ENCODE results near the gene SMARCB1. TPM values are rescaled to one million over a fixed set of nuclear protein-coding genes. Genes with fewer than 3 reads are reported as not detected.
A peak's percentile ranks its signal among the peaks of the same experiment; 100 is the strongest.

The SMARCB1 gene
- total and polyA plus RNA-seq, 2 of the 4 experiments (the other 2 are of a cell fraction), result 110 to 159 TPM

DNA sequence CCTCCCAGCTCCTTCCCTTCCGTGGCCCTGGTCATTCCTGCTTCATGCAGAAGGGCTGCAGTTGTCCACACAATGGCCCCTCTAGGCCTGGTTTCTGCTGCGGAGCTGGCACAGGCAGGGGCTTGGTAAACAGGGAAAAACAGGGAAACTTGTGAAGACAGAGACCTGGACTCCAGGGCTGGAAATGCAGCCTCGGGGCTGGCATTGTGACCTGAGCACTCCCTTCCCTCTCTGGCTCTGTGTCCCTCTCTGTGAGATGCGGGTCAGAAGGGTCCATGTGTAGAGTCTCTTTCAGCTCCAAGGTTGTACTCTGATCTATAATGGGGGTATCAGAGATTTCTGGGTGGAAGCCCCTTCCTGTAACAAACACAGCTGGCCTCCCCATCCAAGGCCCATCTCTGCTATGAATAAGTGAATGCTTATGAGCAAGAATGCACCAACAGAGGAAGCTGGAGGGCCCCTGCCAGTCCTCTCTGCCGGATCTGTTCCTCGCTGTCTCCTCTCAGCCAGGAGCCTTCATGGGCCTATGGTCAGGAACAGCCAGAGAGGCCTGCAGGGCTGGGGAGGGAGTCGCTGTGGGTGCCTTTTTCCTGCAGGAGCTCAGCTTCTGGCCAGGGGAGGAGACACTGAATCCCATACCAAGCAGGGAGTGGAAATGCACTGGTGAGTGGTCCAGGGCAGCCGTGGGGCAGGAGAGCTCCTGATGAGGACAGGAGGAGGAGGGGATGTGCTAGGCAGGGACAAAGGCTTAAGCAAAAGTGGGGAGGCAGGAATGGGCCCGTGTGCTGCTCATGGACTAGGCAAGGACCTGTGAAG is 58.7 kb downstream of the SMARCB1 start:
- Histone ChIP-seq H3K4me1 (ENCODE audit: control insufficient read depth, insufficient read depth, low read length) (peaks cover 19% of the 10 kb centered on the region), H3K4me3 (ENCODE audit: insufficient read depth, low read depth, low read length) (no peak overlapping the region), H2AFZ (replicated peaks; ENCODE audit: low read length, poor library complexity) (peak overlapping the region; percentile 72), H4K20me1 (ENCODE audit: insufficient read depth, low read length) (no peaks in the 10 kb centered on the region), H2BK20ac (ENCODE audit: low read depth, low read length) (peak overlapping the region; percentile 44; the same call in 1 of the 2 replicates), H2BK120ac (ENCODE audit: low read depth, low read length) (peak overlapping the region; percentile 59; the same call in 1 of the 2 replicates), H2BK15ac (ENCODE audit: low read depth, low read length) (peak overlapping the region; percentile 64; the same call in 1 of the 3 replicates), H3K27ac (ENCODE audit: insufficient read depth, low read length) (no peak overlapping the region), H3K36me3 (ENCODE audit: control insufficient read depth, insufficient read depth, low read length) (no peaks in the 10 kb centered on the region), H2AK9ac (replicated peaks; ENCODE audit: low read depth, low read length, poor library complexity) (peak overlapping the region; percentile 80), H2AK5ac (ENCODE audit: low read depth, low read length) (peak overlapping the region; percentile 60; the same call in 1 of the 2 replicates), H4K5ac (ENCODE audit: low read depth, low read length) (no peak overlapping the region), H3K9me3 (ENCODE audit: control insufficient read depth, insufficient read depth, low read length) (no peaks in the 10 kb centered on the region), H3K4ac (ENCODE audit: low read depth, low read length) (peak overlapping the region; percentile 78), H3K79me1 (ENCODE audit: low read depth in 1 of 2, low read length in 2 of 2) (no peaks in the 10 kb centered on the region), H3K9me1 (ENCODE audit: insufficient read depth, low read length) (no peaks in the 10 kb centered on the region), H3K14ac (replicated peaks; ENCODE audit: low read depth, low read length) (peak overlapping the region; percentile 48; the same call in 1 of the 2 replicates), H3K4me2 (ENCODE audit: low read depth, low read length) (no peak overlapping the region), H3K23ac (ENCODE audit: low read depth, low read length) (peak overlapping the region; percentile 28; the same call in 1 of the 2 replicates), H2BK5ac (ENCODE audit: low read depth, low read length, poor library complexity, severe bottlenecking) (no peak overlapping the region), H3K56ac (ENCODE audit: extremely low read depth, insufficient read depth, low read length) (no peak overlapping the region), H4K91ac (ENCODE audit: insufficient read depth, low read depth, low read length) (no peak overlapping the region; the same call in 1 of the 2 replicates), H4K8ac (ENCODE audit: low read depth in 2 of 2, low read length in 2 of 2) (peak overlapping the region in 1 of 2 experiments; percentile 80; a peak in 1 of 4 replicates), H3K27me3 (ENCODE audit: control insufficient read depth, insufficient read depth, low read length) (no peaks in the 10 kb centered on the region; the same call in 1 of the 2 replicates), H3K18ac (ENCODE audit: low read depth, low read length) (no peak overlapping the region), H3K9ac (ENCODE audit: low read depth, low read length) (no peak overlapping the region)
- intact Hi-C loops (cut with micrococcal nuclease) (loop anchor here (5.0 kb wide), 3 partner anchors 73 to 303 kb away; partner anchors contain the start of gene MMP11), dilution Hi-C loops (cut with HindIII; ENCODE audit: low sequenced_read_pairs, unreplicated experiment) (no loop called here), in situ Hi-C loops (cut with MboI; ENCODE audit: low sequenced_read_pairs) (loop anchor here (10.0 kb wide), 1 partner anchor 321 kb away; no protein-coding TSS in a partner anchor)
- TF ChIP-seq NFE2L2 (IDR thresholded peaks at IDR 0.05; ENCODE audit: low read depth, low read length) (no peak), RCOR1 (IDR thresholded peaks at IDR 0.05; ENCODE audit: insufficient replicate concordance, low read length) (no peak), BHLHE40 (IDR thresholded peaks at IDR 0.05; ENCODE audit: low read depth, low read length) (no peak), CEBPB (IDR thresholded peaks at IDR 0.05; ENCODE audit: low read depth, low read length) (no peak), MAZ (IDR thresholded peaks at IDR 0.05; ENCODE audit: borderline replicate concordance, low read depth, low read length) (no peak), SMC3 (IDR thresholded peaks at IDR 0.05; ENCODE audit: low read depth, low read length) (no peak), MXI1 (IDR thresholded peaks at IDR 0.05; ENCODE audit: borderline replicate concordance, low read depth, low read length) (no peak), POLR2A (IDR thresholded peaks at IDR 0.05; ENCODE audit: low read depth, low read length) (no peak), RAD21 (IDR thresholded peaks at IDR 0.05; ENCODE audit: low read length) (no peak), CHD1 (IDR thresholded peaks at IDR 0.05; ENCODE audit: low read depth, low read length) (no peak), USF2 (IDR thresholded peaks at IDR 0.05; ENCODE audit: low read depth, low read length) (no peak)
- TF ChIP-seq, protein P1, sequence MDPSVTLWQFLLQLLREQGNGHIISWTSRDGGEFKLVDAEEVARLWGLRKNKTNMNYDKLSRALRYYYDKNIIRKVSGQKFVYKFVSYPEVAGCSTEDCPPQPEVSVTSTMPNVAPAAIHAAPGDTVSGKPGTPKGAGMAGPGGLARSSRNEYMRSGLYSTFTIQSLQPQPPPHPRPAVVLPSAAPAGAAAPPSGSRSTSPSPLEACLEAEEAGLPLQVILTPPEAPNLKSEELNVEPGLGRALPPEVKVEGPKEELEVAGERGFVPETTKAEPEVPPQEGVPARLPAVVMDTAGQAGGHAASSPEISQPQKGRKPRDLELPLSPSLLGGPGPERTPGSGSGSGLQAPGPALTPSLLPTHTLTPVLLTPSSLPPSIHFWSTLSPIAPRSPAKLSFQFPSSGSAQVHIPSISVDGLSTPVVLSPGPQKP (IDR thresholded peaks at IDR 0.05; ENCODE audit: borderline replicate concordance, low read depth, low read length), result no peak
- WGBS, 2 experiments (ENCODE audit: extremely low coverage in 2 of 2, insufficient read length in 1 of 2), result 100% methylated on average over 2 of the region's 9 CpGs; no CpG with 5 or more reads in 1 of the 2 experiments
- no peak for DNase-seq
- no peak for ATAC-seq (ENCODE audit: low read depth)
- CTCF ChIA-PET, result interaction anchor here (0.8 to 1.4 kb wide), 2 partner anchors 75 to 254 kb away, joined by 3 to 4 read pairs; no protein-coding TSS in a partner anchor
- POLR2A ChIA-PET (ENCODE audit: unreplicated experiment), result no interaction called here
- no TSS peak for BruUV-seq (replicated peaks)
